GM23338 (cell line): ENCODE results near the gene CDC45. TPM values are rescaled to one million over a fixed set of nuclear protein-coding genes. Genes with fewer than 3 reads are reported as not detected.

Experiments used
- ATAC-seq: fragments of 200-7000 bp; cut with Tn5 transposase; 3 replicates; pipeline ENCODE4 v1.9.1; 2020
- DNase-seq: peaks from one replicate; pipeline ENCODE4 v3.0.0-alpha.2; 2015; ENCODE audit warnings: low spot score
- H2AFZ ChIP-seq: fragments of 200-600 bp; sonication (generic); 2 replicates; pipeline ENCODE4 v1.8.0; 2016; ENCODE audit warnings: antibody characterized with exemption, mild to moderate bottlenecking, moderate library complexity
- H3F3A ChIP-seq: fragments of 200-600 bp; sonication (generic); replicated peaks from 2 replicates; pipeline ENCODE4 v1.8.0; 2017; ENCODE audit warnings: antibody characterized with exemption, mixed run types, low read depth
- H3K27ac ChIP-seq: fragments of 200-600 bp; sonication (generic); 2 replicates; pipeline ENCODE4 v1.6.1; 2016; ENCODE audit warnings: low read depth
- H3K27me3 ChIP-seq: fragments of 200-600 bp; sonication (generic); 2 replicates; pipeline ENCODE4 v1.8.0; 2016; ENCODE audit warnings: mild to moderate bottlenecking, mixed run types, moderate library complexity; ENCODE audit not compliant: insufficient read depth
- H3K36me3 ChIP-seq: fragments of 200-600 bp; sonication (generic); 2 replicates; pipeline ENCODE4 v1.8.0; 2016; ENCODE audit warnings: mild to moderate bottlenecking; ENCODE audit not compliant: insufficient read depth
- H3K4me1 ChIP-seq: fragments of 200-600 bp; sonication (generic); 2 replicates; pipeline ENCODE4 v1.8.0; 2016; ENCODE audit warnings: mild to moderate bottlenecking, moderate library complexity; ENCODE audit not compliant: insufficient read depth
- H3K4me2 ChIP-seq: fragments of 200-600 bp; sonication (generic); 2 replicates; pipeline ENCODE4 v1.7.1; 2017; ENCODE audit warnings: mixed run types
- H3K4me3 ChIP-seq: fragments of 200-600 bp; sonication (generic); 2 replicates; pipeline ENCODE4 v1.6.1; 2016; ENCODE audit warnings: mixed run types
- H3K79me2 ChIP-seq: fragments of 200-600 bp; sonication (generic); replicated peaks from 2 replicates; pipeline ENCODE4 v1.8.0; 2017; ENCODE audit warnings: mild to moderate bottlenecking; ENCODE audit not compliant: insufficient read depth
- H3K9me2 ChIP-seq: fragments of 200-600 bp; sonication (generic); 2 replicates; pipeline ENCODE4 v1.8.0; 2017; ENCODE audit not compliant: insufficient read depth
- H4K20me1 ChIP-seq: fragments of 200-600 bp; sonication (generic); replicated peaks from 2 replicates; pipeline ENCODE4 v1.8.0; 2017; ENCODE audit warnings: mild to moderate bottlenecking; ENCODE audit not compliant: insufficient read depth
- H3K27ac Mint-ChIP-seq: 2 replicates; pipeline ENCODE4 v1.8.0; 2020; ENCODE audit warnings: inconsistent platforms, mild to moderate bottlenecking, moderate library complexity, mixed read lengths
- H3K27me3 Mint-ChIP-seq: 3 replicates; pipeline ENCODE4 v1.8.0; 2022; ENCODE audit warnings: low read depth, mild to moderate bottlenecking, moderate library complexity, mixed read lengths, inconsistent platforms; ENCODE audit not compliant: insufficient read depth, poor library complexity
- H3K36me3 Mint-ChIP-seq: 3 replicates; pipeline ENCODE4 v1.8.0; 2021; ENCODE audit warnings: low read depth, mild to moderate bottlenecking, inconsistent platforms, moderate library complexity, mixed read lengths
- H3K4me1 Mint-ChIP-seq: 3 replicates; pipeline ENCODE4 v1.8.0; 2020; ENCODE audit warnings: mild to moderate bottlenecking, inconsistent platforms, mixed read lengths
- H3K4me3 Mint-ChIP-seq: 3 replicates; pipeline ENCODE4 v1.8.0; 2021; ENCODE audit warnings: moderate library complexity, mild to moderate bottlenecking, inconsistent platforms, mixed read lengths
- H3K9me3 Mint-ChIP-seq: 3 replicates; pipeline ENCODE4 v1.8.0; 2020; ENCODE audit warnings: moderate library complexity, mild to moderate bottlenecking, inconsistent platforms, mixed read lengths
- ETS1 ChIP-seq: IDR thresholded peaks from 2 replicates; pipeline ENCODE4 v1.6.1; 2016; ENCODE audit warnings: antibody characterized with exemption
- EZH2 ChIP-seq: fragments of 200-600 bp; sonication (generic); IDR thresholded peaks from one replicate; pipeline ENCODE4 v1.8.0; 2017; ENCODE audit warnings: antibody characterized with exemption, mild to moderate bottlenecking, low read depth; ENCODE audit not compliant: unreplicated experiment
- JUNB ChIP-seq: IDR thresholded peaks from one replicate; pipeline ENCODE4 v1.6.1; 2016; ENCODE audit warnings: antibody characterized with exemption; ENCODE audit not compliant: unreplicated experiment
- NANOG ChIP-seq: IDR thresholded peaks from 2 replicates; pipeline ENCODE4 v1.6.1; 2016; ENCODE audit warnings: antibody characterized with exemption, borderline replicate concordance
- STAT1 ChIP-seq: IDR thresholded peaks from one replicate; pipeline ENCODE4 v1.6.1; 2016; ENCODE audit warnings: antibody characterized with exemption; ENCODE audit not compliant: unreplicated experiment
- ZNF114 ChIP-seq: fragments of 250-450 bp; sonication (Bioruptor Pico); IDR thresholded peaks from 2 replicates; pipeline ENCODE4 v1.5.0; 2020; ENCODE audit warnings: mild to moderate bottlenecking, moderate library complexity
- polyA plus RNA-seq: library from polyadenylated mRNA; unstranded; fragments of >200 nt; fragmentation: Nextera tagmentation; extraction: Ambion mirVana; gene quantifications from 2 replicates; pipeline ENCODE4 v1.2.1, GENCODE V29; 2016
- total RNA-seq: library from RNA; depleted of rRNA; stranded (reverse); fragments of >200 nt; shearing (Covaris generic); gene quantifications from 2 replicates; pipeline ENCODE4 v1.2.3, GENCODE V29; 2014
- TF ChIP-seq, protein P1 (sequence below): fragments of 250-450 bp; sonication (Bioruptor Pico); IDR thresholded peaks from 2 replicates; pipeline ENCODE4 v1.5.0; 2020; ENCODE audit warnings: mild to moderate bottlenecking, moderate library complexity
- TF ChIP-seq, protein P2 (sequence below): IDR thresholded peaks from one replicate; pipeline ENCODE4 v1.6.1; 2018; ENCODE audit warnings: antibody characterized with exemption; ENCODE audit not compliant: unreplicated experiment

Gene CDC45
- total and polyA plus RNA-seq, 2 experiments from 2014 or later, result 29.0 to 30.3 TPM

GRCh38 chr22:19429950-19430889 is 49.5 kb upstream of the CDC45 start:
- H3K27ac ChIP-seq, result peak overlapping the region; percentile 84
- H3K4me3 Mint-ChIP-seq, result peak overlapping the region; percentile 85
- H3K4me1 ChIP-seq, result peaks cover 19% of the 10 kb centered on the region
- no peak overlapping the region for H2AFZ ChIP-seq
- no peaks in the 10 kb centered on the region for H3K9me3 Mint-ChIP-seq
- H4K20me1 ChIP-seq, result peaks cover 52% of the 10 kb centered on the region
- H3K27me3 Mint-ChIP-seq, result peaks cover 13% of the 10 kb centered on the region
- H3K79me2 ChIP-seq, result peaks cover 60% of the 10 kb centered on the region
- peaks cover 21% of the 10 kb centered on the region for H3K4me1 Mint-ChIP-seq
- H3K36me3 Mint-ChIP-seq, result peaks cover 14% of the 10 kb centered on the region
- no peaks in the 10 kb centered on the region for H3K9me2 ChIP-seq
- H3F3A ChIP-seq, result peaks cover 13% of the 10 kb centered on the region; the same call in 1 of the 2 replicates
- ATAC-seq, result peak; percentile 2; the same call in 2 of the 3 replicates
- peak overlapping the region; percentile 95 for H3K4me3 ChIP-seq
- H3K36me3 ChIP-seq, result no peaks in the 10 kb centered on the region
- TF ChIP-seq EZH2 (no peak), ETS1 (no peak), NANOG (no peak), ZNF114 (CRISPR knock-in tag) (no peak), JUNB (no peak), STAT1 (no peak)
- TF ChIP-seq, protein P1, sequence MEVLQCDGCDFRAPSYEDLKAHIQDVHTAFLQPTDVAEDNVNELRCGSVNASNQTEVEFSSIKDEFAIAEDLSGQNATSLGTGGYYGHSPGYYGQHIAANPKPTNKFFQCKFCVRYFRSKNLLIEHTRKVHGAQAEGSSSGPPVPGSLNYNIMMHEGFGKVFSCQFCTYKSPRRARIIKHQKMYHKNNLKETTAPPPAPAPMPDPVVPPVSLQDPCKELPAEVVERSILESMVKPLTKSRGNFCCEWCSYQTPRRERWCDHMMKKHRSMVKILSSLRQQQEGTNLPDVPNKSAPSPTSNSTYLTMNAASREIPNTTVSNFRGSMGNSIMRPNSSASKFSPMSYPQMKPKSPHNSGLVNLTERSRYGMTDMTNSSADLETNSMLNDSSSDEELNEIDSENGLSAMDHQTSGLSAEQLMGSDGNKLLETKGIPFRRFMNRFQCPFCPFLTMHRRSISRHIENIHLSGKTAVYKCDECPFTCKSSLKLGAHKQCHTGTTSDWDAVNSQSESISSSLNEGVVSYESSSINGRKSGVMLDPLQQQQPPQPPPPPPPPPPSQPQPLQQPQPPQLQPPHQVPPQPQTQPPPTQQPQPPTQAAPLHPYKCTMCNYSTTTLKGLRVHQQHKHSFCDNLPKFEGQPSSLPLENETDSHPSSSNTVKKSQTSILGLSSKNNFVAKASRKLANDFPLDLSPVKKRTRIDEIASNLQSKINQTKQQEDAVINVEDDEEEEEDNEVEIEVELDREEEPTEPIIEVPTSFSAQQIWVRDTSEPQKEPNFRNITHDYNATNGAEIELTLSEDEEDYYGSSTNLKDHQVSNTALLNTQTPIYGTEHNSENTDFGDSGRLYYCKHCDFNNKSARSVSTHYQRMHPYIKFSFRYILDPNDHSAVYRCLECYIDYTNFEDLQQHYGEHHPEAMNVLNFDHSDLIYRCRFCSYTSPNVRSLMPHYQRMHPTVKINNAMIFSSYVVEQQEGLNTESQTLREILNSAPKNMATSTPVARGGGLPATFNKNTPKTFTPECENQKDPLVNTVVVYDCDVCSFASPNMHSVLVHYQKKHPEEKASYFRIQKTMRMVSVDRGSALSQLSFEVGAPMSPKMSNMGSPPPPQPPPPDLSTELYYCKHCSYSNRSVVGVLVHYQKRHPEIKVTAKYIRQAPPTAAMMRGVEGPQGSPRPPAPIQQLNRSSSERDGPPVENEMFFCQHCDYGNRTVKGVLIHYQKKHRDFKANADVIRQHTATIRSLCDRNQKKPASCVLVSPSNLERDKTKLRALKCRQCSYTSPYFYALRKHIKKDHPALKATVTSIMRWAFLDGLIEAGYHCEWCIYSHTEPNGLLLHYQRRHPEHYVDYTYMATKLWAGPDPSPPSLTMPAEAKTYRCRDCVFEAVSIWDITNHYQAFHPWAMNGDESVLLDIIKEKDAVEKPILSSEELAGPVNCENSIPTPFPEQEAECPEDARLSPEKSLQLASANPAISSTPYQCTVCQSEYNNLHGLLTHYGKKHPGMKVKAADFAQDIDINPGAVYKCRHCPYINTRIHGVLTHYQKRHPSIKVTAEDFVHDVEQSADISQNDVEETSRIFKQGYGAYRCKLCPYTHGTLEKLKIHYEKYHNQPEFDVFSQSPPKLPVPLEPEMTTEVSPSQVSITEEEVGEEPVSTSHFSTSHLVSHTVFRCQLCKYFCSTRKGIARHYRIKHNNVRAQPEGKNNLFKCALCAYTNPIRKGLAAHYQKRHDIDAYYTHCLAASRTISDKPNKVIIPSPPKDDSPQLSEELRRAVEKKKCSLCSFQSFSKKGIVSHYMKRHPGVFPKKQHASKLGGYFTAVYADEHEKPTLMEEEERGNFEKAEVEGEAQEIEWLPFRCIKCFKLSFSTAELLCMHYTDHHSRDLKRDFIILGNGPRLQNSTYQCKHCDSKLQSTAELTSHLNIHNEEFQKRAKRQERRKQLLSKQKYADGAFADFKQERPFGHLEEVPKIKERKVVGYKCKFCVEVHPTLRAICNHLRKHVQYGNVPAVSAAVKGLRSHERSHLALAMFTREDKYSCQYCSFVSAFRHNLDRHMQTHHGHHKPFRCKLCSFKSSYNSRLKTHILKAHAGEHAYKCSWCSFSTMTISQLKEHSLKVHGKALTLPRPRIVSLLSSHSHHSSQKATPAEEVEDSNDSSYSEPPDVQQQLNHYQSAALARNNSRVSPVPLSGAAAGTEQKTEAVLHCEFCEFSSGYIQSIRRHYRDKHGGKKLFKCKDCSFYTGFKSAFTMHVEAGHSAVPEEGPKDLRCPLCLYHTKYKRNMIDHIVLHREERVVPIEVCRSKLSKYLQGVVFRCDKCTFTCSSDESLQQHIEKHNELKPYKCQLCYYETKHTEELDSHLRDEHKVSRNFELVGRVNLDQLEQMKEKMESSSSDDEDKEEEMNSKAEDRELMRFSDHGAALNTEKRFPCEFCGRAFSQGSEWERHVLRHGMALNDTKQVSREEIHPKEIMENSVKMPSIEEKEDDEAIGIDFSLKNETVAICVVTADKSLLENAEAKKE (CRISPR knock-in tag), result no peak
- TF ChIP-seq, protein P2, sequence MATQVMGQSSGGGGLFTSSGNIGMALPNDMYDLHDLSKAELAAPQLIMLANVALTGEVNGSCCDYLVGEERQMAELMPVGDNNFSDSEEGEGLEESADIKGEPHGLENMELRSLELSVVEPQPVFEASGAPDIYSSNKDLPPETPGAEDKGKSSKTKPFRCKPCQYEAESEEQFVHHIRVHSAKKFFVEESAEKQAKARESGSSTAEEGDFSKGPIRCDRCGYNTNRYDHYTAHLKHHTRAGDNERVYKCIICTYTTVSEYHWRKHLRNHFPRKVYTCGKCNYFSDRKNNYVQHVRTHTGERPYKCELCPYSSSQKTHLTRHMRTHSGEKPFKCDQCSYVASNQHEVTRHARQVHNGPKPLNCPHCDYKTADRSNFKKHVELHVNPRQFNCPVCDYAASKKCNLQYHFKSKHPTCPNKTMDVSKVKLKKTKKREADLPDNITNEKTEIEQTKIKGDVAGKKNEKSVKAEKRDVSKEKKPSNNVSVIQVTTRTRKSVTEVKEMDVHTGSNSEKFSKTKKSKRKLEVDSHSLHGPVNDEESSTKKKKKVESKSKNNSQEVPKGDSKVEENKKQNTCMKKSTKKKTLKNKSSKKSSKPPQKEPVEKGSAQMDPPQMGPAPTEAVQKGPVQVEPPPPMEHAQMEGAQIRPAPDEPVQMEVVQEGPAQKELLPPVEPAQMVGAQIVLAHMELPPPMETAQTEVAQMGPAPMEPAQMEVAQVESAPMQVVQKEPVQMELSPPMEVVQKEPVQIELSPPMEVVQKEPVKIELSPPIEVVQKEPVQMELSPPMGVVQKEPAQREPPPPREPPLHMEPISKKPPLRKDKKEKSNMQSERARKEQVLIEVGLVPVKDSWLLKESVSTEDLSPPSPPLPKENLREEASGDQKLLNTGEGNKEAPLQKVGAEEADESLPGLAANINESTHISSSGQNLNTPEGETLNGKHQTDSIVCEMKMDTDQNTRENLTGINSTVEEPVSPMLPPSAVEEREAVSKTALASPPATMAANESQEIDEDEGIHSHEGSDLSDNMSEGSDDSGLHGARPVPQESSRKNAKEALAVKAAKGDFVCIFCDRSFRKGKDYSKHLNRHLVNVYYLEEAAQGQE, result no peak
- H3K4me2 ChIP-seq, result peak overlapping the region; percentile 100
- peak; percentile 28 for DNase-seq
- no peaks in the 10 kb centered on the region for H3K27me3 ChIP-seq
- H3K27ac Mint-ChIP-seq, result peak overlapping the region; percentile 43
